Stimulated activated CD4-positive, alpha-beta T cell treated with anti-CD3 and anti-CD28 coated beads, Interleukin-4, amount 100 ng/mL, for 4 hours (primary cell): ENCODE measurements around the gene TRIM45.
"Not testable (repeated sequence)": the region's sequence is repeated elsewhere in the genome, so short reads cannot be mapped to it uniquely, and the experiment has no call there.

Source experiments
- DNase-seq, 2 experiments: peaks; one replicate each; pipeline ENCODE4 v3.0.0-alpha.2; 2020

Gene TRIM45

GRCh38 chr1:117128323-117129079, 7.0 kb upstream of the TRIM45 start:
- DNase-seq = no peak

- no peak for DNase-seq
Measured at GRCh38 chr1:117127795-117128194, 6.2 kb upstream of the TRIM45 start.

- no peak for DNase-seq
Measured at GRCh38 chr1:117124661-117125060, 3.1 kb upstream of the TRIM45 start.

DNA sequence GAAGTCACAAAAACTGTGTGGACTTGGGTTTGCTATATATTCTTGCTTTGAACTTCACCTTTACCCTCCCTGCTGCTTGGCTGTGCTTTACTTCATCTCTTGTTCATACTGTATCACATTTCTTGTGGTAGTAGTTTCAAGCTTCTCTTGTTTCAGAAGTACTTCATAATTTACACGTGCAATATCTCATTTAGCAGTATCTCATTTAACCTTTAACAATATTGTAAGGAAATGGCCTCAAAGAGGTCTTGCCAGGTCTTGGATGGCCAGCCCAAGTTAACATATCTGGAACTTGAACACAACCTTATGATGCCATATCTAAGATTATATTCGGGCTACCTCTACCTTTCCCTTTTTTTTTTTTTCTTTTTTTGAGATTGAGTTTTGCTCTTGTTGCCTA, 1.7 kb upstream of the TRIM45 start:
- DNase-seq = no peak

DNA sequence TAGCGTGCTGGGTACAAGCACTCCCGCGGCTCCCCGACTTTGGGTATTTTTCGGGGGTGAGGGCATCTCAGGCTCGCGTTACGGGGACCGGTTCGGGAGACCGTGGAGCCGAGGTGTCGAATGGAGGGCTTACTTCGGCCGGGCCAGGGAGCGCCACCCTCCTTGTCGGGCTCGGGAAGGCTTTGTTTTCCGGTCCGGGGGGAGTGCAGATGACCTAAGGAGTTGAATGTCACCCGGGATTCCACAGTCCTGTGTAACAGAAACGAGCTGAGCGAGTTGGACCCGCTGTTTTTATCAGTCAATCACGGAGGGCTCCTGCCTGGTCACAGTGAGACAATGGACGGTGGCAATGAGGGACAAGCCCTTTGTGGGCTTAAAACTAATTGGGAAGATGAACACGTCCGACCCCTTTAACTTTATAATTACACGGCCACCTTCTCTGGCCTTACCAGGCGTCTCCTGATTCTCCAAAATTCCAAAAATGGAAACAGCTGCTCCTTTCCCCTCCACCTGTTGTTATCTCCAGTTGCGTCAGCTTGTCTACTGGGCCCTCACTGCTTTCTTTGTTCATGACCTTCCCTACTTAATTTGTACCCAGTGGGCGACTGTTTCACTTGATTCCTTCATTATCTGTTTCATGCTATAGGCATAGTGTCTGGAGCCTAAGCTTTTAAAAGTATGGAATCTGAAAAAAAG, 929 bp upstream of the TRIM45 start:
- DNase-seq = no peak

GRCh38 chr1:117120774-117121588, 568 bp downstream of the TRIM45 start:
- no peak for DNase-seq

GRCh38 chr1:117119144-117119543, 2.4 kb downstream of the TRIM45 start:
- not testable (repeated sequence) for DNase-seq

- no peak for DNase-seq
Measured at GRCh38 chr1:117118137-117118536, 3.4 kb downstream of the TRIM45 start.

- no peak for DNase-seq
Measured at GRCh38 chr1:117117697-117118096, 3.9 kb downstream of the TRIM45 start.

DNA sequence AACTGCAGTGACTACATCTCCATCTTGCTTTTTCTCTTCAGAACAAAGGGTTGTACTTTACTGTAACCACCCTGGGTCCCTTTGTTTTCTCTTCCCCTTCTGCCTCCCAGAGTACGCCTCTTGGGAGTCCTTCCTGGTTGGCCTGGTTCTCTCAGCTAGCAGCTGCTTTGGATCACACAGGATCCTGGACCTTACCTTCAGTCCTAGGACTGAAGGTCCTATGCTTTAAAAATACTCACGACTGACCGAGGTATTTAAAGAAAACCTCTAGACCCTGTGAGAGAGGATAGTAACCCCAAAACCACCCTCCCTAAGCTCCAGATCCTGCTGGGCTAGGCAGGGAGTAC, 4.8 kb downstream of the TRIM45 start:
- DNase-seq = no peak

GRCh38 chr1:117116090-117116783, 5.3 kb downstream of the TRIM45 start:
- no peak for DNase-seq

DNA sequence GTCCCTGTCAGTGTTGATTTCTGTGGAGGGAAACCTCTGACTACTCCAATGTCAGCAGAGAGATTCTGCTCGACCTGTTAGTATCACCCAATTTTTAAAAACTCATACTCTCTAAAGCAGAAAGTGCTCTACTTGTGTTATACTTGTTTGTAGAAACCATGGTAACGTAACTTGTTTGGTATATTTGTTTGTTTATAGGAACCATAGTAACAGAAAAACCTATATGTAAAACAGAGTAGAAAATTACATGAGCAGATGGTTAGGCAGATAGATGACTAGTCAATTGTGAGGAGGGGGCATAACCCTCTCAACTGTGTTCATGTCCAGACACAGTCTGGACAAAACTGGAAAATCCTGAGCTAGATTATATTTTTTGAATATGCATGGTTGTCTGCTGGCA, 6.7 kb downstream of the TRIM45 start:
- DNase-seq = no peak

GRCh38 chr1:117113199-117113598, 8.3 kb downstream of the TRIM45 start:
- DNase-seq = no peak

DNA sequence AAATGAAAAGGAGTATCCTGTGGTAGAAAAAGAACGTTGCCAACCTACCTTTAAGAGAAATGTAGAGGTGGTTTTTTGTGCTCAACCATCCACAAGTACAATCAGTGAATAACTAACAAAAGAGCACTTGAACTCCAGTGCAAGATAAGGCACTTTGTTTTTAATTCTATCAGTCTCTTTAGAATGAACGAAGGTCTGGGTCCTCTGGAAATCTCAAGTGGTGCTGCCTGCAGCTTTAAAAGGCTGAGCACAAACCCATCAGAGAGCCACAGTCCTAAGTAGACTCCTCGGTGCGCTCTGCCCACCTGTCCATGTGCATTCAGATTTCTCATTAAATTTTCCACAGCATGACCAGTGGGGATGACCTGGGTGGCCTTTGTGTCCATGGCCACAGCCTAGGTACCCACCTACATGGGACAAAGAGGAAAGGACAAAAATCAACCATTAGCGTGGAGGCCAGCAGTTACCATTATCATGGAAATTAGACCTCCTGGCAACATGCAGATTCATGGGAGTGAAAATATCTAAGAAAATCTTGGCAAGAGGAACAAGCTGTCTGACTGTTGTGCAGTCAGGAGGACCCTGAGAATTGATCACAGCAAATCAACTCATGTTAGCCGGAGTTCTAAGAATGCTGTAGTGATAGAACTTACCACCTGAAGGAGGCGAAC, 9.4 kb downstream of the TRIM45 start:
- no peak for DNase-seq

DNA sequence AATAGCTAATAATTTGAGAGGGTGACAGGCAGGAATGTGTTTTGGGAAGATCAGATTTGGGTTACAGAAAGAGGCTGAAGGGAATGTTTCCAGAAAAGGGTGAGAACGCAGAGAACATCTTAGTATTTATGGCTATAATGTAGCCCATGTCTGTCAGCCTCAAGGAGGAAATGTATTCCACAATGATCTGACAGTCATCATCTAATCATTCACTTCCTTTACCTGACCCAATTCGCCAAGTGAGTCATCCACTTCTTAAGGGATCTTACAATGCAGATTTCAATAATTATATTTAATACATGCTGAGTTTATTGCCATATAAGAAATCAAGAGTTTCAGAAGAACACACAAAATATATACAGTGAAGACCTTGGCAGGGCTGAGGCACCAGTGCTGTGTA, 10.8 kb downstream of the TRIM45 start:
- no peak for DNase-seq

GRCh38 chr1:117107364-117107763, 14.2 kb downstream of the TRIM45 start:
- no peak for DNase-seq

- no peak for DNase-seq
Measured at GRCh38 chr1:117106478-117106877, 15.1 kb downstream of the TRIM45 start.

DNA sequence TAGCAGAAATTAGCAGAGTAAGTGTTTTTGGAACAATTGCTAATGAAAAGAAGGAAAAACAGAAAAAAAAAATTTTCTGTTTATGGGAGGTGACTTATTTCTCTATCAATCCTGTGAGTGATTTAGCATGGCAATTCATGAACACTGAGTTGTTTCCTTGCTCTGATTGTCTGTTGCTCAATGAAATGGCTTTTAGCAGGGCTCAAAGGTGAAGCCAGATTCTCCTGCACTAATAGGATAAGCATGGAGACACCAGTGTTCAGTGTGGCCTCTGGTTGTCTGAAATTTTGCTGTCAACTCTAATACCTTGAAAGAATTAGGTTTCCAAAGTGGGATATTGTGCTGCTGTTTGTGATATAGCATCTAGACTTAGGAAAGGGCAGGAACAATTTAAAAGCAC, 15.8 kb downstream of the TRIM45 start:
- DNase-seq = no peak

DNA sequence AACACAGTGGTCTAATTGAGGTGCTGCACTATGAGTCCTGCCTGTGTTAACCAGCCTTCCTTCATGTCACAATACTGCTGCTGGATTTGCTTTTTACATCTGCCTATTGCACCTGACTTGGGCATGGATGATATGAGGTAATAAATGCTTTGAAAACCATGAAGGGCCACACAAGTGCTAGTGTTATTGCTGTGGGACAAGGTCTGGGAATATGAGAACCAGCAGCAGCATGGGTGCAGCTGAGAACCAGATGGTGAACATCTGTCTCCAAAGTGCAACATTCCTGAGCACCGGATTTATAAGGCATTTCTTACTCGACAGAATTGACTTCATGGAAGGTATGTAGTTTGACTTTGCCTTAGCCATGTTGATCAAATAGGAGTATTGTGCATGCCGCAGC, 16.6 kb downstream of the TRIM45 start:
- DNase-seq = no peak

DNA sequence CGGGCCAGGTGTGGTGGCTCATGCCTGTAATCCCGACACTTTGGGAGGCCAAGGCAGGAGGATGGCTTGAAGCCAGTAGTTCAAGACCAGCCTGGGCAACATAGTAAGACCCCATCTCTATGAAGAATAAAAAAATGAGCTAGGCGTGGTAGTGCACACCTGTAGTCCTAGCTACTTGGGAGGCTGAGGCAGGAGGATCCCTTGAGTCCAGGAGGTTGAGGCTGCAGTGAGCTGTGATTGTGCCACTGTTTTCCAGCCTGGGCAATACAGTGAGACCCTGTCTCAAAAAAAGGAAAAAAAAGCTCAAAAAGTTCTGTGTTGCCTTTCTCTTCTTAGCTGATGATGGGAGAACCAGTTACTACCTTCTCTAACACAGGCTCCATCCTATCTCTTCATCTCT, 19.7 kb downstream of the TRIM45 start:
- DNase-seq = not testable (repeated sequence)

- no peak for DNase-seq
Measured at GRCh38 chr1:117101334-117101733, 20.2 kb downstream of the TRIM45 start.

GRCh38 chr1:117098287-117098890, 23.2 kb downstream of the TRIM45 start:
- DNase-seq = no peak
